Natural killer cell (primary cell): ENCODE data around the gene MAPK8IP3. TPM values are rescaled to one million over a fixed set of nuclear protein-coding genes. Genes with fewer than 3 reads are reported as not detected.
"Not testable (repeated sequence)": the region's sequence is repeated elsewhere in the genome, so short reads cannot be mapped to it uniquely, and the experiment has no call there.

Experiments used
- ATAC-seq, 3 donors: fragments of 150-1000 bp in 2 of 3; fragments of 200-7000 bp in 1 of 3; cut with Tn5 transposase; 1 replicate in 1 of 3; 2 replicates in 2 of 3; pipeline ENCODE4 v1.10.0; 2021; ENCODE audit warnings: mild to moderate bottlenecking in 2 of 3, moderate library complexity in 2 of 3
- DNase-seq, 2 donors: peaks; one replicate each; pipeline versions ENCODE4 v3.0.0 to v3.0.0-alpha.2; 2013 to 2021; ENCODE audit warnings: mixed read lengths in 1 of 2
- H3K27ac ChIP-seq: one replicate; pipeline ENCODE4 v1.5.1; 2013; ENCODE audit warnings: mild to moderate bottlenecking, low read length
- H3K27me3 ChIP-seq: one replicate; pipeline ENCODE4 v1.6.1; 2013; ENCODE audit warnings: low read length; ENCODE audit not compliant: control insufficient read depth, insufficient read depth
- H3K36me3 ChIP-seq: one replicate; pipeline ENCODE4 v1.6.1; 2013; ENCODE audit warnings: low read length; ENCODE audit not compliant: control insufficient read depth, insufficient read depth
- H3K4me1 ChIP-seq: one replicate; pipeline ENCODE4 v1.6.1; 2013; ENCODE audit warnings: low read length; ENCODE audit not compliant: control insufficient read depth, insufficient read depth
- H3K4me3 ChIP-seq: one replicate; pipeline ENCODE4 v1.5.1; 2013; ENCODE audit warnings: low read length
- H3K9me3 ChIP-seq: one replicate; pipeline ENCODE4 v1.6.1; 2013; ENCODE audit warnings: low read length; ENCODE audit not compliant: control insufficient read depth, insufficient read depth
- H3K27ac Mint-ChIP-seq, 2 donors: one replicate each; pipeline ENCODE4 v1.8.0; 2022; ENCODE audit warnings: mild to moderate bottlenecking in 2 of 2, mixed read lengths in 2 of 2, moderate library complexity in 1 of 2
- H3K27me3 Mint-ChIP-seq, 2 donors: one replicate each; pipeline ENCODE4 v1.8.0; 2022; ENCODE audit warnings: low read depth in 2 of 2, mixed read lengths in 2 of 2
- H3K36me3 Mint-ChIP-seq: one replicate; pipeline ENCODE4 v1.8.0; 2022; ENCODE audit warnings: mixed read lengths
- H3K4me1 Mint-ChIP-seq, 2 donors: one replicate each; pipeline ENCODE4 v1.8.0; 2022; ENCODE audit warnings: mixed read lengths in 2 of 2
- H3K4me3 Mint-ChIP-seq: one replicate; pipeline ENCODE4 v1.8.0; 2022; ENCODE audit warnings: mild to moderate bottlenecking, moderate library complexity, mixed read lengths
- H3K9me3 Mint-ChIP-seq, 2 donors: one replicate each; pipeline ENCODE4 v1.8.0; 2022; ENCODE audit warnings: mixed read lengths in 2 of 2
- CTCF ChIP-seq: fragments of 200-600 bp; IDR thresholded peaks from one replicate; pipeline ENCODE4 v1.8.0; 2022; ENCODE audit warnings: antibody characterized with exemption
- WGBS: methylation state at CpG from one replicate; pipeline ENCODE4 v1.1.7; 2013; ENCODE audit warnings: missing lambda C conversion rate; ENCODE audit not compliant: insufficient coverage; 5-methylcytosine and 5-hydroxymethylcytosine counted together
- intact Hi-C: fragments of 100-400 bp; cut with micrococcal nuclease; formaldehyde crosslinking; loops from one replicate; pipeline ENCODE4 v1.14.2; 2022
- total RNA-seq, 4 donors: library from RNA; stranded (reverse); fragments of 120-200 nt in 1 of 4; gene quantifications; one replicate each; pipeline versions ENCODE4 v1.2.3 to v1.2.4, GENCODE V29; 2013 to 2022

Gene MAPK8IP3
- total RNA-seq, 3 donors from 2014 or later (not counting 1 experiment from before 2014, with no cell fraction given): 272 to 291 (median 285) TPM

- DNase-seq: no peak
- H3K4me1 Mint-ChIP-seq: peaks cover 6 to 12% of the 10 kb centered on the region in 2 donors
- H3K36me3 Mint-ChIP-seq: no peaks in the 10 kb centered on the region
- no peak for TF ChIP-seq CTCF
- no peak overlapping the region for H3K4me3 Mint-ChIP-seq
- no peak for ATAC-seq
- H3K4me1 ChIP-seq: no peaks in the 10 kb centered on the region
- peaks cover 64% of the 10 kb centered on the region for H3K36me3 ChIP-seq
- no peaks in the 10 kb centered on the region for H3K9me3 Mint-ChIP-seq
- no peaks in the 10 kb centered on the region for H3K27me3 ChIP-seq
- WGBS: 96% methylated on average over 5 of the region's 7 CpGs
- no peak overlapping the region for H3K4me3 ChIP-seq
- no peak overlapping the region for H3K27ac ChIP-seq
- intact Hi-C loops: no loop called here
- H3K9me3 ChIP-seq: no peaks in the 10 kb centered on the region
- H3K27me3 Mint-ChIP-seq: no peaks in the 10 kb centered on the region
- no peak overlapping the region for H3K27ac Mint-ChIP-seq
These were observed 25.1 kb downstream of the MAPK8IP3 start for GRCh38 chr16:1731073-1731472.

GRCh38 chr16:1731603-1732002 lies 25.6 kb downstream of the MAPK8IP3 start:
- DNase-seq: no peak
- peaks cover 6 to 12% of the 10 kb centered on the region in 2 donors for H3K4me1 Mint-ChIP-seq
- H3K4me3 ChIP-seq: no peak overlapping the region
- no peak for ATAC-seq
- no peak for TF ChIP-seq CTCF
- H3K27ac Mint-ChIP-seq: no peak overlapping the region
- H3K4me1 ChIP-seq: no peaks in the 10 kb centered on the region
- H3K27me3 ChIP-seq: no peaks in the 10 kb centered on the region
- H3K9me3 ChIP-seq: no peaks in the 10 kb centered on the region
- H3K4me3 Mint-ChIP-seq: no peak overlapping the region
- H3K27ac ChIP-seq: no peak overlapping the region
- no peaks in the 10 kb centered on the region for H3K27me3 Mint-ChIP-seq
- H3K36me3 ChIP-seq: peaks cover 59% of the 10 kb centered on the region
- H3K9me3 Mint-ChIP-seq: no peaks in the 10 kb centered on the region
- intact Hi-C loops: no loop called here
- whole genome bisulfite sequencing: 83% methylated on average over 6 of the region's 7 CpGs
- no peaks in the 10 kb centered on the region for H3K36me3 Mint-ChIP-seq

- Histone ChIP-seq H3K36me3 (peaks cover 55% of the 10 kb centered on the region), H3K9me3 (no peaks in the 10 kb centered on the region), H3K27me3 (no peaks in the 10 kb centered on the region), H3K4me1 (no peaks in the 10 kb centered on the region), H3K4me3 (no peak overlapping the region), H3K27ac (no peak overlapping the region)
- Mint-ChIP-seq H3K27ac (no peak overlapping the region), H3K4me1 (peaks cover 2 to 7% of the 10 kb centered on the region in 2 donors), H3K36me3 (no peaks in the 10 kb centered on the region), H3K9me3 (no peaks in the 10 kb centered on the region), H3K4me3 (no peak overlapping the region), H3K27me3 (no peaks in the 10 kb centered on the region)
- no peak for TF ChIP-seq CTCF
- DNase-seq (no peak), ATAC-seq (no peak)
- WGBS: 92% methylated on average over 14 of the region's 14 CpGs
- intact Hi-C loops: no loop called here
These were observed 26.1 kb downstream of the MAPK8IP3 start for GRCh38 chr16:1732071-1732470.

- H3K9me3 Mint-ChIP-seq, H3K27me3 ChIP-seq, H3K9me3 ChIP-seq, H3K4me3 Mint-ChIP-seq, H3K4me1 Mint-ChIP-seq, H3K27ac ChIP-seq, H3K27ac Mint-ChIP-seq, H3K36me3 Mint-ChIP-seq, H3K4me1 ChIP-seq, H3K4me3 ChIP-seq, H3K27me3 Mint-ChIP-seq, intact Hi-C loops, DNase-seq, ATAC-seq: not testable (repeated sequence)
- peaks cover 52% of the 10 kb centered on the region for H3K36me3 ChIP-seq
- 96% methylated on average over 21 of the region's 21 CpGs for WGBS
These were observed 26.6 kb downstream of the MAPK8IP3 start for GRCh38 chr16:1732551-1732987.
